ENCODE data around the gene POLR2M.

The POLR2M gene

GRCh38 chr15:57736591-57736990 is 30.1 kb downstream of the POLR2M start:
- Mint-ChIP-seq H3K9me3 (no peaks in the 10 kb centered on the region), H3K27me3 (ENCODE audit: low read depth) (peaks cover 5% of the 10 kb centered on the region), H3K4me3 (no peak overlapping the region), H3K4me1 (ENCODE audit: low read depth) (peaks cover 5% of the 10 kb centered on the region), H3K27ac (no peak overlapping the region), H3K36me3 (ENCODE audit: low read depth) (no peaks in the 10 kb centered on the region)
- no peak for DNase-seq (ENCODE audit: low spot score)

DNA sequence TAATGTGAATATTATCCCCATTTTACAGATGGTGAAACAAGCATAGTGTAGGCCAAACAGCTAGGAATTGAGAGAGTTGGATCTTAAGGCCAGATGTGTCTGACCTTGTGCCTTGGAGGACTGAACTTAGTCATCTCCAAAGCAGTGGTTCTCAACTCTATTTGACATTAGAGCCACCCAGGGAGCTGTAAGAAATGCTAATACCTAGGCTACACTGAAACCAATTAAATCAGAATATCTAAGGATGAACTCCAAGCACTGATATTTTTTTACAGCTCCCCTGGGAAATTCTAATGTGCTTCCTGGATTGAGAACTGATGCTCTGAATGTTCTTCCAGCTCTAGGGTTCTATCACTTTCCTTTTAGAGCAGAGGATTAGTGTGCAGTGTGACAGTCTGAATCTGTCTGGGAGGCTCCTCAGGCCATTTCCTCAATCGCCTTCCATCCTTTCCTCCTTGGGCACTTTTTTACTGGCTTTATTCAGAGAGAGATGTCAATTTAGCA is 32.3 kb downstream of the POLR2M start:
- Mint-ChIP-seq H3K9me3 (no peaks in the 10 kb centered on the region), H3K4me1 (ENCODE audit: low read depth) (peaks cover 5% of the 10 kb centered on the region), H3K27me3 (ENCODE audit: low read depth) (peaks cover 5% of the 10 kb centered on the region), H3K27ac (no peak overlapping the region), H3K4me3 (no peak overlapping the region), H3K36me3 (ENCODE audit: low read depth) (no peaks in the 10 kb centered on the region)
- no peak for DNase-seq (ENCODE audit: low spot score)

DNA sequence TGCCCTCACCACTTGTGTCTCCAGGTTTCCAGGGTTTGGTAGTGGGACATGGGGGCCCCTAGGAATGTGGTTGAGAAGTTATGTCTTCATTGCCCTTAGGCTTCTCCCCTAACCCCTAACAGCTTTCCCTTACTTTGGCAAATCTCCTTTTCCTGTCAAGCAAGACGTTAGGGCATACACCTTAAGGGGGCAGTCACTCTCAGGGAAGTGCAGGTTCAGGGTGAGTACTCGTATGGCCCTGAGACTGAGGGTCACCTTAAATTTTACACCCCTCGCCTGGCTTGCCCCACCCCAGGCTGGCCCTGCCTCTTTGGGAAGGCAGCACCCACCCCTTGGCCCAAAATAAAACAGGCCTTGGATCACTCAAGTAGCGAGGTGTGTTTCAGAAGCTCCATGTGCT is 33.5 kb downstream of the POLR2M start:
- Mint-ChIP-seq H3K4me3 (no peak overlapping the region), H3K4me1 (ENCODE audit: low read depth) (peaks cover 5% of the 10 kb centered on the region), H3K27ac (no peak overlapping the region), H3K27me3 (ENCODE audit: low read depth) (peaks cover 5% of the 10 kb centered on the region), H3K36me3 (ENCODE audit: low read depth) (no peaks in the 10 kb centered on the region), H3K9me3 (no peaks in the 10 kb centered on the region)
- no peak for DNase-seq (ENCODE audit: low spot score)

DNA sequence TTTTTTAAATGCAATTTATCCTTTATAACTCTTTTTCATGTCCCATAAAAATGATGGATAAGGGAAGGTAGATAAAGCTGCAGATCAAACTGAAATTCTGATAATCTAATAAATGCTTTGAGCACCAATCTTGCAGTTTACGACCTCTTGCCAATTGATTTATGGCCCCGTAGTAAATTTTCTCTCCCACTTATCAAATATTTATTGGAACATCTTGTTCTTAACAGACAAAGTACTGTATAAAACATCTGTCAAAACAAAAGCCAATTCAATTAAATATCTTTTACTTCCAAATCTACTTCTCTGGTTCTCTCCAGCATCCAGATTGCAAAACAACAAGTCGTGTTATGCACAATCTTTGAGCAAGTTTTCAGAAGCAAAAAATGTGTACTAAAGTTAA is 34.6 kb downstream of the POLR2M start:
- H3K36me3 Mint-ChIP-seq (ENCODE audit: low read depth), result no peaks in the 10 kb centered on the region

GRCh38 chr15:57743424-57743823 is 36.9 kb downstream of the POLR2M start:
- H3K4me1 Mint-ChIP-seq (ENCODE audit: low read depth), result no peaks in the 10 kb centered on the region
- H3K9me3 Mint-ChIP-seq, result no peaks in the 10 kb centered on the region
- H3K36me3 Mint-ChIP-seq (ENCODE audit: low read depth), result no peaks in the 10 kb centered on the region
- no peak overlapping the region for H3K4me3 Mint-ChIP-seq
- H3K27ac Mint-ChIP-seq, result no peak overlapping the region
- H3K27me3 Mint-ChIP-seq (ENCODE audit: low read depth), result peaks cover 4% of the 10 kb centered on the region
- DNase-seq (ENCODE audit: low spot score), result no peak

More for the DNA sequence above, 34.6 kb downstream of the POLR2M start:
- no peak overlapping the region for H3K27ac Mint-ChIP-seq
- peaks cover 3% of the 10 kb centered on the region for H3K27me3 Mint-ChIP-seq (ENCODE audit: low read depth)
- peaks cover 5% of the 10 kb centered on the region for H3K4me1 Mint-ChIP-seq (ENCODE audit: low read depth)
- no peaks in the 10 kb centered on the region for H3K9me3 Mint-ChIP-seq
- no peak overlapping the region for H3K4me3 Mint-ChIP-seq
- no peak for DNase-seq (ENCODE audit: low spot score)

- Mint-ChIP-seq H3K27ac (no peak overlapping the region), H3K9me3 (no peaks in the 10 kb centered on the region), H3K36me3 (ENCODE audit: low read depth) (no peaks in the 10 kb centered on the region), H3K4me1 (ENCODE audit: low read depth) (no peaks in the 10 kb centered on the region), H3K4me3 (no peak overlapping the region), H3K27me3 (ENCODE audit: low read depth) (peaks cover 6% of the 10 kb centered on the region)
- DNase-seq (ENCODE audit: low spot score), result no peak
These were observed 40.3 kb downstream of the POLR2M start for GRCh38 chr15:57746786-57747185.

- Mint-ChIP-seq H3K27me3 (ENCODE audit: low read depth) (peaks cover 6% of the 10 kb centered on the region), H3K4me1 (ENCODE audit: low read depth) (no peaks in the 10 kb centered on the region), H3K27ac (peak overlapping the region; percentile 2), H3K9me3 (no peaks in the 10 kb centered on the region), H3K36me3 (ENCODE audit: low read depth) (no peaks in the 10 kb centered on the region), H3K4me3 (no peak overlapping the region)
- DNase-seq (ENCODE audit: low spot score), result peak; percentile 7
These were observed 40.8 kb downstream of the POLR2M start for GRCh38 chr15:57747206-57747896.

DNA sequence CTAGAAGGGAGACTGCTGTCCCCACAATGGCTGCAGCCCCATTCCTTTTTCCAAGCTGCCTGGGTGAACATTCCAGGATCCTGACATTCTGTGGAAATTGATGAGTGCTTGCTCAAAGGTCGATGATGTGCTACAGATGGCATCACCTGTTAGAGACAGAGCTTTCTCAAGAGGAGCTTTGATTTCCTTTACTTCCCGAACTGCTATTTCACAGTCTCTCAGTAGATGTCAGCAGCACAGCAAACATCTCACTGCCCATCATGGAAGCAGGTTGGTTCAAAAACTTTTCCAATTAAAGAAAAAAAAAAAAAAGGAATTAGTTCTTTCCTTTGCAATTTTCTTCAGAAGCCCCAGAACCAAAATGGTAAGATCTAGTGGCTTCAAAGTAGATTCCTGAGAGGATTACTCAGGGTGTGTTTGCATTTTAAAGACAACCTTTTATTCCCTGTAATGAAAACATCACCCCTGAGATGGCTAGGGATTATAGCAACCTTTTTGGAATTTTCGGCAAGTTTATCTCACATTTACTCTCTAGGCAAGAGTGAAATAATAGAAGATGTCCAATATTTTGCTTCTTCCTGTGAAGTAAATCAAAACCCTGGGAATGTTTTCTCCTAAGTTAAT is 44.8 kb downstream of the POLR2M start:
- Mint-ChIP-seq H3K36me3 (ENCODE audit: low read depth) (no peaks in the 10 kb centered on the region), H3K27me3 (ENCODE audit: low read depth) (peaks cover 6% of the 10 kb centered on the region), H3K4me3 (no peak overlapping the region), H3K27ac (no peak overlapping the region), H3K9me3 (no peaks in the 10 kb centered on the region), H3K4me1 (ENCODE audit: low read depth) (no peaks in the 10 kb centered on the region)
- no peak for DNase-seq (ENCODE audit: low spot score)

DNA sequence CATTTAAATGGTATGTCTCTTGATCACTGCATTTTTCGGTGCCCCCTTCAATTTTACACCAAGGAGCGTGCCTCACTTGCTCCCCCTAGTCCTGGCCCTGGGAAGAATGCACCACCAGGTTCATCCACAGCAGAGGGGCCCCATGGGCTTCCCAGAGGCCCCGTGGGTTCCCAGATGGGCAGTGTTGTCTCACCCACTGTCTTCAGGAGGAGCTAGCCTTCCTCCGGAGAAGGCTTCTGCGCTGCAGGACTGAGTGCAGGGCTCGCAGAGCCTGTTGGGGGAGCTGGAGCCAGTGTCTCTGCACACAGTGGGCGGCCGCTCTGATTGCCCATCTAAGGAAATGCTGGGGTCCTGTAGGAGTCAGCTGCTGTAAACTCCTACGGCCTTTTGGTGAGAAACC is 45.9 kb downstream of the POLR2M start:
- Mint-ChIP-seq H3K27ac (no peak overlapping the region), H3K4me3 (no peak overlapping the region), H3K9me3 (no peaks in the 10 kb centered on the region), H3K4me1 (ENCODE audit: low read depth) (no peaks in the 10 kb centered on the region), H3K27me3 (ENCODE audit: low read depth) (peaks cover 5% of the 10 kb centered on the region), H3K36me3 (ENCODE audit: low read depth) (no peaks in the 10 kb centered on the region)
- no peak for DNase-seq (ENCODE audit: low spot score)

- no peak overlapping the region for H3K4me3 Mint-ChIP-seq
- H3K9me3 Mint-ChIP-seq, result no peaks in the 10 kb centered on the region
- no peak overlapping the region for H3K27ac Mint-ChIP-seq
- peaks cover 2% of the 10 kb centered on the region for H3K27me3 Mint-ChIP-seq (ENCODE audit: low read depth)
- no peak for DNase-seq (ENCODE audit: low spot score)
- no peaks in the 10 kb centered on the region for H3K36me3 Mint-ChIP-seq (ENCODE audit: low read depth)
- no peaks in the 10 kb centered on the region for H3K4me1 Mint-ChIP-seq (ENCODE audit: low read depth)
These were observed 46.3 kb downstream of the POLR2M start for GRCh38 chr15:57752840-57753239.

DNA sequence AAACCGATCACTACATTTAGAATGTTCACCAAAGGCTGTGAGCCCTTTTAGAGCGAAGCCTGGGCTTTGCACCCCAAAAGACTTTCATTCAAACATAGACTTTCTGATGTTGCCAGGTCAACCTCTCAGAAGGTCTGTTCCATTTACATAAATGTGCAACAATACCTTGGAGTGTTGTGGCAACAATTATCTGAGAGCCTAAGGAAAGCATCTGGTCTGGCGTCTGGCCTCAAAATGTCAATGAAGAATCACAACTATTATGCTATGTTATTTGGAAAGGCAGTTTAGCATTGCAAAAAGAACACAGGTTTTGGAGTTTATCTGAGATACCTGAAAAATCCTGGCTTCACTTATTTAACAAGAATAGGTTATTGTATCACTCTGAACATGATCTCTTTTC is 50.0 kb downstream of the POLR2M start:
- H3K27ac Mint-ChIP-seq, result no peak overlapping the region
- no peak overlapping the region for H3K4me3 Mint-ChIP-seq
- H3K4me1 Mint-ChIP-seq (ENCODE audit: low read depth), result no peaks in the 10 kb centered on the region
- no peaks in the 10 kb centered on the region for H3K9me3 Mint-ChIP-seq
- no peak for DNase-seq (ENCODE audit: low spot score)
- no peaks in the 10 kb centered on the region for H3K36me3 Mint-ChIP-seq (ENCODE audit: low read depth)
- H3K27me3 Mint-ChIP-seq (ENCODE audit: low read depth), result peaks cover 4% of the 10 kb centered on the region

- no peak for DNase-seq (ENCODE audit: low spot score)
- Mint-ChIP-seq H3K9me3 (no peaks in the 10 kb centered on the region), H3K4me1 (ENCODE audit: low read depth) (no peaks in the 10 kb centered on the region), H3K27me3 (ENCODE audit: low read depth) (peaks cover 14% of the 10 kb centered on the region), H3K4me3 (no peak overlapping the region), H3K27ac (no peak overlapping the region), H3K36me3 (ENCODE audit: low read depth) (no peaks in the 10 kb centered on the region)
These were observed 52.0 kb downstream of the POLR2M start for GRCh38 chr15:57758560-57758959.

DNA sequence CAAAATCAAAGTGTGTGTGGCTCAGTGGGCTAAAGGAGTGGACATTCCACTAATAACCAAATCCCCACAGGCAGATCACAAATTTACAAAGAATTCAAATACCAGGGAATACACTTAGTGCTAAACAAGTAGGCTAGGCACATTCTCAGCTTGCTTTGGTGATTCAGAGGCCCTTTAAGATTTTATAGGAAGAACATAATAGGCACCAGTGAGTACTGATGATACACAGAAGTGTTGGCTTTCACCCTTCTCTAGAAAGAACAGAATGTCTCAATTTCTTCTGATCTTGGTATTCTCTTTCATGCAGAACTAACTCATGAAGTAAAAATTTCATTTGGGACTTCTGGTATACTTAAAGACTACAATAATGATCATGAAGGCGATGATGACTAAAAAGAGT is 55.0 kb downstream of the POLR2M start:
- no peak for DNase-seq (ENCODE audit: low spot score)
- Mint-ChIP-seq H3K4me3 (no peak overlapping the region), H3K4me1 (ENCODE audit: low read depth) (no peaks in the 10 kb centered on the region), H3K27ac (no peak overlapping the region), H3K9me3 (no peaks in the 10 kb centered on the region), H3K27me3 (ENCODE audit: low read depth) (peaks cover 21% of the 10 kb centered on the region), H3K36me3 (ENCODE audit: low read depth) (no peaks in the 10 kb centered on the region)

DNA sequence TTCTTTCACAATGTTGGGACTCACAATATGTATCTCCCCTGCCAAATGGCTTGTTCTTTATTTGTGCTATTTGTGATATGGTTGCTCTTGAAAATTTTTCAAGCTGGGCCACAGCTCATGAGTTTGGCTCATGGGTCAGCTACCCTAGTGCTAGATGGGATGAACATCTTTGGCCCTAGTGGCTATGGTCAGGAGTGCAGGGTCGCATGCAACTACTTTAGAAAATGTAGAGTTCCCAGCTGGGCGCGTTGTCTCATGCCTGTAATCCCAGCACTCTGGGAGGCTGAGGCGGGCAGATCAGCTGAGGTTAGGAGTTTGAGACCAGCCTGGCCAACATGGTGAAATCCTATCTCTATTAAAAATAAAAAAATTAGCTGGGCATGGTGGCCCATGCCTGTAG is 55.8 kb downstream of the POLR2M start:
- Mint-ChIP-seq H3K27ac (no peak overlapping the region), H3K27me3 (ENCODE audit: low read depth) (peaks cover 21% of the 10 kb centered on the region), H3K36me3 (ENCODE audit: low read depth) (no peaks in the 10 kb centered on the region), H3K4me1 (ENCODE audit: low read depth) (peaks cover 2% of the 10 kb centered on the region), H3K9me3 (no peaks in the 10 kb centered on the region), H3K4me3 (no peak overlapping the region)
- DNase-seq (ENCODE audit: low spot score), result no peak
